HEK293 (cell line): ENCODE measurements around the gene OR6Q1.

Experiments used
- CTCF ChIA-PET: fragments of 350-600 bp; formaldehyde crosslinking; extraction: SDS; loops from one replicate; lab custom pipeline; 2021; ENCODE audit warnings: antibody characterized with exemption; lab: Yijun Ruan, JAX
- POLR2A ChIA-PET: fragments of 300-600 bp; formaldehyde crosslinking; extraction: SDS; loops from one replicate; lab custom pipeline; 2020; ENCODE audit warnings: antibody characterized with exemption, inconsistent platforms; lab: Yijun Ruan, JAX
- H3K27ac ChIP-seq: fragments of 200-500 bp; sonication (Bioruptor generic); 2 replicates; pipeline ENCODE4 v1.5.1; 2014; ENCODE audit warnings: low read depth, low read length, control low read depth, inconsistent platforms; ENCODE audit errors: extremely low read depth
- H3K36me3 ChIP-seq, 2 experiments: fragments of 200-500 bp in 1 of 2; sonication (Bioruptor generic) in 1 of 2; 1 replicate in 1 of 2; 2 replicates in 1 of 2; pipeline ENCODE4 v1.5.1; 2014 to 2017; ENCODE audit warnings: inconsistent platforms in 2 of 2, low read length in 2 of 2; ENCODE audit not compliant: control insufficient read depth in 2 of 2, insufficient read depth in 1 of 2
- H3K4me1 ChIP-seq: fragments of 200-500 bp; sonication (Bioruptor generic); 2 replicates; pipeline ENCODE4 v1.5.1; 2014; ENCODE audit warnings: mild to moderate bottlenecking, low read length, inconsistent platforms; ENCODE audit not compliant: control insufficient read depth, insufficient read depth
- H3K4me3 ChIP-seq: 2 replicates; pipeline ENCODE4 v1.5.1; 2011; ENCODE audit warnings: low read depth, mild to moderate bottlenecking, control low read depth, low read length, moderate library complexity
- H3K9me3 ChIP-seq: fragments of 200-500 bp; sonication (Bioruptor generic); 2 replicates; pipeline ENCODE4 v1.5.1; 2014; ENCODE audit warnings: low read depth, low read length, inconsistent platforms; ENCODE audit not compliant: control insufficient read depth, insufficient read depth
- EGR2 ChIP-seq: fragments of 450-650 bp; formaldehyde crosslinking; IDR thresholded peaks from 2 replicates; pipeline ENCODE4 v1.5.1; 2016; ENCODE audit warnings: low read depth, missing biosample characterization, missing genetic modification characterization
- SCRT2 ChIP-seq: fragments of 450-650 bp; formaldehyde crosslinking; IDR thresholded peaks from 2 replicates; pipeline ENCODE4 v1.5.1; 2016; ENCODE audit warnings: missing biosample characterization, missing genetic modification characterization
- SETDB1 ChIP-seq: IDR thresholded peaks from one replicate; pipeline ENCODE4 v1.6.1; 2017; ENCODE audit warnings: mild to moderate bottlenecking, low read length, moderate library complexity, mixed read lengths; ENCODE audit not compliant: insufficient read length
- WT1 ChIP-seq: fragments of 450-650 bp; formaldehyde crosslinking; IDR thresholded peaks from 2 replicates; pipeline ENCODE4 v1.5.1; 2016; ENCODE audit warnings: missing biosample characterization, missing genetic modification characterization
- ZNF146 ChIP-seq: fragments of 450-650 bp; formaldehyde crosslinking; IDR thresholded peaks from 2 replicates; pipeline ENCODE4 v1.5.1; 2016; ENCODE audit warnings: missing biosample characterization, missing genetic modification characterization
- ZNF16 ChIP-seq: fragments of 450-650 bp; formaldehyde crosslinking; IDR thresholded peaks from 2 replicates; pipeline ENCODE4 v1.5.1; 2016; ENCODE audit warnings: low read depth, missing biosample characterization, missing genetic modification characterization
- ZNF174 ChIP-seq: fragments of 450-650 bp; formaldehyde crosslinking; IDR thresholded peaks from 2 replicates; pipeline ENCODE4 v1.5.0; 2017; ENCODE audit warnings: missing biosample characterization, mild to moderate bottlenecking, missing genetic modification characterization
- ZNF202 ChIP-seq: fragments of 450-650 bp; formaldehyde crosslinking; IDR thresholded peaks from 2 replicates; pipeline ENCODE4 v1.5.1; 2016; ENCODE audit warnings: missing biosample characterization, missing genetic modification characterization, borderline replicate concordance
- ZNF23 ChIP-seq: fragments of 450-650 bp; formaldehyde crosslinking; IDR thresholded peaks from 2 replicates; pipeline ENCODE4 v1.5.1; 2016; ENCODE audit warnings: missing biosample characterization, missing genetic modification characterization, borderline replicate concordance
- ZNF37A ChIP-seq: fragments of 450-650 bp; IDR thresholded peaks from 2 replicates; pipeline ENCODE4 v1.5.1; 2018; ENCODE audit warnings: missing biosample characterization, missing genetic modification characterization
- ZNF391 ChIP-seq: fragments of 450-650 bp; formaldehyde crosslinking; IDR thresholded peaks from 2 replicates; pipeline ENCODE4 v1.5.1; 2016; ENCODE audit warnings: low read depth, missing biosample characterization, missing genetic modification characterization, borderline replicate concordance
- ZNF433 ChIP-seq: fragments of 450-650 bp; formaldehyde crosslinking; IDR thresholded peaks from 2 replicates; pipeline ENCODE4 v1.5.1; 2016; ENCODE audit warnings: missing biosample characterization, missing genetic modification characterization, low read depth
- ZNF571 ChIP-seq: fragments of 450-650 bp; formaldehyde crosslinking; IDR thresholded peaks from 2 replicates; pipeline ENCODE4 v1.5.0; 2017; ENCODE audit warnings: missing biosample characterization, missing genetic modification characterization
- ZNF677 ChIP-seq: fragments of 450-650 bp; IDR thresholded peaks from 2 replicates; pipeline ENCODE4 v1.5.0; 2018; ENCODE audit warnings: missing biosample characterization, mild to moderate bottlenecking, missing genetic modification characterization, moderate library complexity
- TF ChIP-seq, protein P1 (sequence below): fragments of 450-650 bp; formaldehyde crosslinking; IDR thresholded peaks from 2 replicates; pipeline ENCODE4 v1.5.1; 2016; ENCODE audit warnings: missing biosample characterization, missing genetic modification characterization
- TF ChIP-seq, protein P2 (sequence below): fragments of 450-650 bp; formaldehyde crosslinking; IDR thresholded peaks from 2 replicates; pipeline ENCODE4 v1.5.1; 2016; ENCODE audit warnings: missing biosample characterization, missing genetic modification characterization
- TF ChIP-seq, protein P3 (sequence below): fragments of 450-650 bp; formaldehyde crosslinking; IDR thresholded peaks from 2 replicates; pipeline ENCODE4 v1.5.1; 2017; ENCODE audit warnings: missing biosample characterization, missing genetic modification characterization
- TF ChIP-seq, protein P4 (sequence below): fragments of 450-650 bp; formaldehyde crosslinking; IDR thresholded peaks from 2 replicates; pipeline ENCODE4 v1.5.1; 2016; ENCODE audit warnings: missing biosample characterization, missing genetic modification characterization
- TF ChIP-seq, protein P5 (sequence below): fragments of 450-650 bp; formaldehyde crosslinking; IDR thresholded peaks from 2 replicates; pipeline ENCODE4 v1.5.1; 2016; ENCODE audit warnings: missing biosample characterization, missing genetic modification characterization

Gene OR6Q1

DNA sequence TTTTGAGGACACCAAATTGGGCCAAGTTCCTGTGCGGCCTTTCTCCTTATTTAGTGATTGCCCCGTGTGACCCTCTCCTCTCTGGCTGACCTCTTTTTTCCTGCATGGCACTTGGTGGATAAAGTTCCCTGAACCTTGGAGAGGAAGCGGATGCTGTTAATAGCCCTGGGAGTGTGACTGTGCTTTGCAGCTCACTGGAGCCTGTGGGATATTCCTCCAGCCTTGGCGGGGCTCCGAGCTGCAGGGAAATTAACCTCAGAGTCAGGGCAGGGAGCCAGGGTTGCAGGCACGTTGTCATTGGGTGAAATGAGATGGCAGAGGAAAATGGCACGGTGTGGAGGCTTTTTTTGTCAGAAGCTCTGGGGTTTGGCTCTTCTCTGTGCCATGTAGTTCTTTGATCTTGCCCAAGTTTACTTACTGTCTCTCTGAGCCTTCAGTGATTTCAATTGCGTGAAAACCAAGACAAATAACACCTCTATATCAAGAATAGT, 6.1 kb upstream of the OR6Q1 start:
- no peak for TF ChIP-seq ZNF391 (tag by site-specific recombination)
- no peak for TF ChIP-seq SCRT2
- TF ChIP-seq, protein P1, sequence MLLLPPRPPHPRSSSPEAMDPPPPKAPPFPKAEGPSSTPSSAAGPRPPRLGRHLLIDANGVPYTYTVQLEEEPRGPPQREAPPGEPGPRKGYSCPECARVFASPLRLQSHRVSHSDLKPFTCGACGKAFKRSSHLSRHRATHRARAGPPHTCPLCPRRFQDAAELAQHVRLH (tag by site-specific recombination): no peak
- TF ChIP-seq ZNF571 (tag by site-specific recombination): no peak
- TF ChIP-seq ZNF433 (tag by site-specific recombination): no peak
- no peak for TF ChIP-seq EGR2 (tag by site-specific recombination)
- TF ChIP-seq ZNF16 (tag by site-specific recombination): no peak
- TF ChIP-seq ZNF146: no peak
- CTCF ChIA-PET: no interaction called here
- no peaks in the 10 kb centered on the region for H3K9me3 ChIP-seq
- POLR2A ChIA-PET: no interaction called here
- H3K36me3 ChIP-seq: no peaks in the 10 kb centered on the region
- no peak overlapping the region for H3K4me3 ChIP-seq
- H3K27ac ChIP-seq: no peak overlapping the region
- no peaks in the 10 kb centered on the region for H3K4me1 ChIP-seq

DNA sequence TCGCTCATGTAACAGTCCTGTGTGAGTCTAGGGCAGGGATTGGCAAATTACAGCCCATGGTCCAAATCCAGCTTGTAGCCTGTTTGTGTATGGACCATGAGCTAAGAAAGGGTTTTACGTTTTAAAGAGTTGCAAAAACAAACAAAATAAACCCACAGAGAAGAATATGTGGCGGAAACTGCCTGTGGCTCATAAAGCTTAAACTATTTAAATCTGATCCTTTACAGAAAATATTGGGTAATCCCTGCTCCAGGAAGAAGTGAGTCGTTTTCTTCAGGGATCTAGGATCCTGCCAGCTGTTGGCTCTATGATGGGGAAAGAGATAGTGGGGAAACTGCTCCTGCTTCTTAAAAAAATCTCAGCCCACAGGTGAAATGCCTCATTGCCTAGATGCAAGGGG, 3.4 kb upstream of the OR6Q1 start:
- Histone ChIP-seq H3K36me3 (no peaks in the 10 kb centered on the region), H3K27ac (no peak overlapping the region), H3K9me3 (no peaks in the 10 kb centered on the region), H3K4me1 (no peaks in the 10 kb centered on the region), H3K4me3 (no peak overlapping the region)
- ChIA-PET CTCF (no interaction called here), POLR2A (no interaction called here)
- no peak for TF ChIP-seq ZNF202 (tag by site-specific recombination)
- TF ChIP-seq WT1: no peak
- TF ChIP-seq SETDB1: no peak
- TF ChIP-seq, protein P2, sequence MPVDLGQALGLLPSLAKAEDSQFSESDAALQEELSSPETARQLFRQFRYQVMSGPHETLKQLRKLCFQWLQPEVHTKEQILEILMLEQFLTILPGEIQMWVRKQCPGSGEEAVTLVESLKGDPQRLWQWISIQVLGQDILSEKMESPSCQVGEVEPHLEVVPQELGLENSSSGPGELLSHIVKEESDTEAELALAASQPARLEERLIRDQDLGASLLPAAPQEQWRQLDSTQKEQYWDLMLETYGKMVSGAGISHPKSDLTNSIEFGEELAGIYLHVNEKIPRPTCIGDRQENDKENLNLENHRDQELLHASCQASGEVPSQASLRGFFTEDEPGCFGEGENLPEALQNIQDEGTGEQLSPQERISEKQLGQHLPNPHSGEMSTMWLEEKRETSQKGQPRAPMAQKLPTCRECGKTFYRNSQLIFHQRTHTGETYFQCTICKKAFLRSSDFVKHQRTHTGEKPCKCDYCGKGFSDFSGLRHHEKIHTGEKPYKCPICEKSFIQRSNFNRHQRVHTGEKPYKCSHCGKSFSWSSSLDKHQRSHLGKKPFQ (tag by site-specific recombination): no peak
- no peak for TF ChIP-seq ZNF23 (tag by site-specific recombination)
- TF ChIP-seq ZNF677 (tag by site-specific recombination): no peak

DNA sequence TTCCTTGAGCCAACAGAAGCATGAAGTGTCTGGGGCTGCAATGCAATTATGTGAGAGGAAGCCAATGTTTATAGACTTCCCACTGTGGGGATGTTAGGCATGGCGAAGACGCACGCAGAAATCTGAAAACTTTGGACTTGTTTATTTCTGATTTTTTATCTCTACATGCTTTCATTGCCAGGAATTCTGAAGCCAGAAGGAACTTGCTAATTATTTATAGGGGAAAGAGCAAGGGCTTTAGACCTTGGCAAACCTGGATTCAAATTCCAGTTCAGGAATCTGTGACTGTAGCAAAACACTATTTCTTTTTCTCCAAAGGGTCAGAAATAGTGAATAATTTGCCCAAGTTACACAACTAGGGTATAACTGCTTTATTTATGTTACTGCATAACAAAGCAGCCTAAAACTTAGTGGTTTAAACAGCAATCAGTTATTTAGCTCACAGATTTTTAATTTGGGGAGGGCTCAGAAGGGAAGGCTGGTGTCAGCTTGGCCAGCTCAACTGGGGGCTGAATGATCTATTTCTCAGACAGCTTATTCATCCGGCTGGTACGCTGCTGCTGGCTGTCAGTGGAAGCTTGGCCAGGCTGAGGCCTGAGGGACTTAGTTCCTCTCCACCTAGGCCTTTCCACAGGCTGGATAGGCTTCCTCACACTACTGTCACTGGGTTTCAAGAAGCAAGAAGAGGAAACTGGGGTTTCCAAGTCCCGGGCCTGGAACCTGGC, 1.9 kb upstream of the OR6Q1 start:
- POLR2A ChIA-PET: no interaction called here
- H3K4me1 ChIP-seq: no peaks in the 10 kb centered on the region
- CTCF ChIA-PET: interaction anchor here (0.6 kb wide), 1 partner anchor 481 kb away, joined by 4 read pairs; no protein-coding TSS in a partner anchor
- no peaks in the 10 kb centered on the region for H3K36me3 ChIP-seq
- no peak overlapping the region for H3K4me3 ChIP-seq
- H3K27ac ChIP-seq: no peak overlapping the region
- H3K9me3 ChIP-seq: no peaks in the 10 kb centered on the region
- TF ChIP-seq, protein P3, sequence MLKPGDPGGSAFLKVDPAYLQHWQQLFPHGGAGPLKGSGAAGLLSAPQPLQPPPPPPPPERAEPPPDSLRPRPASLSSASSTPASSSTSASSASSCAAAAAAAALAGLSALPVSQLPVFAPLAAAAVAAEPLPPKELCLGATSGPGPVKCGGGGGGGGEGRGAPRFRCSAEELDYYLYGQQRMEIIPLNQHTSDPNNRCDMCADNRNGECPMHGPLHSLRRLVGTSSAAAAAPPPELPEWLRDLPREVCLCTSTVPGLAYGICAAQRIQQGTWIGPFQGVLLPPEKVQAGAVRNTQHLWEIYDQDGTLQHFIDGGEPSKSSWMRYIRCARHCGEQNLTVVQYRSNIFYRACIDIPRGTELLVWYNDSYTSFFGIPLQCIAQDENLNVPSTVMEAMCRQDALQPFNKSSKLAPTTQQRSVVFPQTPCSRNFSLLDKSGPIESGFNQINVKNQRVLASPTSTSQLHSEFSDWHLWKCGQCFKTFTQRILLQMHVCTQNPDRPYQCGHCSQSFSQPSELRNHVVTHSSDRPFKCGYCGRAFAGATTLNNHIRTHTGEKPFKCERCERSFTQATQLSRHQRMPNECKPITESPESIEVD (tag by site-specific recombination): no peak
- TF ChIP-seq ZNF23 (tag by site-specific recombination) (no peak), ZNF174 (tag by site-specific recombination) (no peak), ZNF37A (tag by site-specific recombination) (no peak)
- TF ChIP-seq, protein P4, sequence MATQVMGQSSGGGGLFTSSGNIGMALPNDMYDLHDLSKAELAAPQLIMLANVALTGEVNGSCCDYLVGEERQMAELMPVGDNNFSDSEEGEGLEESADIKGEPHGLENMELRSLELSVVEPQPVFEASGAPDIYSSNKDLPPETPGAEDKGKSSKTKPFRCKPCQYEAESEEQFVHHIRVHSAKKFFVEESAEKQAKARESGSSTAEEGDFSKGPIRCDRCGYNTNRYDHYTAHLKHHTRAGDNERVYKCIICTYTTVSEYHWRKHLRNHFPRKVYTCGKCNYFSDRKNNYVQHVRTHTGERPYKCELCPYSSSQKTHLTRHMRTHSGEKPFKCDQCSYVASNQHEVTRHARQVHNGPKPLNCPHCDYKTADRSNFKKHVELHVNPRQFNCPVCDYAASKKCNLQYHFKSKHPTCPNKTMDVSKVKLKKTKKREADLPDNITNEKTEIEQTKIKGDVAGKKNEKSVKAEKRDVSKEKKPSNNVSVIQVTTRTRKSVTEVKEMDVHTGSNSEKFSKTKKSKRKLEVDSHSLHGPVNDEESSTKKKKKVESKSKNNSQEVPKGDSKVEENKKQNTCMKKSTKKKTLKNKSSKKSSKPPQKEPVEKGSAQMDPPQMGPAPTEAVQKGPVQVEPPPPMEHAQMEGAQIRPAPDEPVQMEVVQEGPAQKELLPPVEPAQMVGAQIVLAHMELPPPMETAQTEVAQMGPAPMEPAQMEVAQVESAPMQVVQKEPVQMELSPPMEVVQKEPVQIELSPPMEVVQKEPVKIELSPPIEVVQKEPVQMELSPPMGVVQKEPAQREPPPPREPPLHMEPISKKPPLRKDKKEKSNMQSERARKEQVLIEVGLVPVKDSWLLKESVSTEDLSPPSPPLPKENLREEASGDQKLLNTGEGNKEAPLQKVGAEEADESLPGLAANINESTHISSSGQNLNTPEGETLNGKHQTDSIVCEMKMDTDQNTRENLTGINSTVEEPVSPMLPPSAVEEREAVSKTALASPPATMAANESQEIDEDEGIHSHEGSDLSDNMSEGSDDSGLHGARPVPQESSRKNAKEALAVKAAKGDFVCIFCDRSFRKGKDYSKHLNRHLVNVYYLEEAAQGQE (tag by site-specific recombination): no peak
- TF ChIP-seq, protein P5, sequence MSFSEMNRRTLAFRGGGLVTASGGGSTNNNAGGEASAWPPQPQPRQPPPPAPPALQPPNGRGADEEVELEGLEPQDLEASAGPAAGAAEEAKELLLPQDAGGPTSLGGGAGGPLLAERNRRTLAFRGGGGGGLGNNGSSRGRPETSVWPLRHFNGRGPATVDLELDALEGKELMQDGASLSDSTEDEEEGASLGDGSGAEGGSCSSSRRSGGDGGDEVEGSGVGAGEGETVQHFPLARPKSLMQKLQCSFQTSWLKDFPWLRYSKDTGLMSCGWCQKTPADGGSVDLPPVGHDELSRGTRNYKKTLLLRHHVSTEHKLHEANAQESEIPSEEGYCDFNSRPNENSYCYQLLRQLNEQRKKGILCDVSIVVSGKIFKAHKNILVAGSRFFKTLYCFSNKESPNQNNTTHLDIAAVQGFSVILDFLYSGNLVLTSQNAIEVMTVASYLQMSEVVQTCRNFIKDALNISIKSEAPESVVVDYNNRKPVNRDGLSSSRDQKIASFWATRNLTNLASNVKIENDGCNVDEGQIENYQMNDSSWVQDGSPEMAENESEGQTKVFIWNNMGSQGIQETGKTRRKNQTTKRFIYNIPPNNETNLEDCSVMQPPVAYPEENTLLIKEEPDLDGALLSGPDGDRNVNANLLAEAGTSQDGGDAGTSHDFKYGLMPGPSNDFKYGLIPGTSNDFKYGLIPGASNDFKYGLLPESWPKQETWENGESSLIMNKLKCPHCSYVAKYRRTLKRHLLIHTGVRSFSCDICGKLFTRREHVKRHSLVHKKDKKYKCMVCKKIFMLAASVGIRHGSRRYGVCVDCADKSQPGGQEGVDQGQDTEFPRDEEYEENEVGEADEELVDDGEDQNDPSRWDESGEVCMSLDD (tag by site-specific recombination): no peak
